ENCODE results near the gene SYNE2. TPM values are rescaled to one million over a fixed set of nuclear protein-coding genes. Genes with fewer than 3 reads are reported as not detected.
"Not testable (repeated sequence)": the region's sequence is repeated elsewhere in the genome, so short reads cannot be mapped to it uniquely, and the experiment has no call there.

The SYNE2 gene
- total RNA-seq, 2 experiments from 2014 or later: 150 to 212 TPM

GRCh38 chr14:64115401-64115800 lies 262.6 kb downstream of the SYNE2 start:
- Histone ChIP-seq H3K9me3 (ENCODE audit: low read length) (no peaks in the 10 kb centered on the region), H2AFZ (ENCODE audit: low read length) (no peak overlapping the region), H3K36me3 (ENCODE audit: insufficient read depth, low read length) (peaks cover 57% of the 10 kb centered on the region), H3K4me1 (ENCODE audit: insufficient read depth, low read length, poor library complexity, severe bottlenecking) (no peaks in the 10 kb centered on the region), H3K9me2 (ENCODE audit: insufficient read depth, low read length) (no peaks in the 10 kb centered on the region), H3K4me3 (ENCODE audit: low read depth, low read length, poor library complexity, severe bottlenecking) (no peak overlapping the region), H3K27ac (ENCODE audit: low read depth, low read length, poor library complexity, severe bottlenecking) (no peak overlapping the region), H4K20me1 (ENCODE audit: insufficient read depth, low read length) (no peaks in the 10 kb centered on the region), H3K79me2 (ENCODE audit: insufficient read depth, low read depth, low read length) (no peaks in the 10 kb centered on the region), H3K4me2 (ENCODE audit: low read length) (no peak overlapping the region)
- no TSS peak for BruUV-seq (replicated peaks)
- POLR2A ChIA-PET: interaction anchor here (0.5 to 0.7 kb wide), 3 partner anchors 16 to 106 kb away, joined by 3 to 5 read pairs (median 4); no protein-coding TSS in a partner anchor
- CTCF ChIA-PET (ENCODE audit: unreplicated experiment): no interaction called here
- DNase-seq (ENCODE audit: low spot score): no peak
- no peak for TF ChIP-seq CTCF (conservative IDR thresholded peaks at IDR 0.05; ENCODE audit: low read length)
- TF ChIP-seq EZH2phosphoT487 (IDR thresholded peaks at IDR 0.05; ENCODE audit: borderline replicate concordance, low read depth, low read length): no peak
- intact Hi-C loops (cut with micrococcal nuclease; ENCODE audit: unreplicated experiment): loop anchor here (10.0 kb wide), 1 partner anchor 321 kb away; no protein-coding TSS in a partner anchor

GRCh38 chr14:64117671-64118402 lies 265.0 kb downstream of the SYNE2 start:
- no peaks in the 10 kb centered on the region for H3K4me1 ChIP-seq (ENCODE audit: insufficient read depth, low read length, poor library complexity, severe bottlenecking)
- ChIA-PET POLR2A (no interaction called here), CTCF (ENCODE audit: unreplicated experiment) (no interaction called here)
- no peak overlapping the region for H3K4me3 ChIP-seq (ENCODE audit: low read depth, low read length, poor library complexity, severe bottlenecking)
- H3K9me2 ChIP-seq (ENCODE audit: insufficient read depth, low read length): no peaks in the 10 kb centered on the region
- TSS peak; percentile 38 for BruUV-seq (replicated peaks)
- no peak overlapping the region for H3K27ac ChIP-seq (ENCODE audit: low read depth, low read length, poor library complexity, severe bottlenecking)
- H4K20me1 ChIP-seq (ENCODE audit: insufficient read depth, low read length): no peaks in the 10 kb centered on the region
- no peak overlapping the region for H2AFZ ChIP-seq (ENCODE audit: low read length)
- no peak for TF ChIP-seq EZH2phosphoT487 (IDR thresholded peaks at IDR 0.05; ENCODE audit: borderline replicate concordance, low read depth, low read length)
- TF ChIP-seq CTCF (conservative IDR thresholded peaks at IDR 0.05; ENCODE audit: low read length): no peak
- DNase-seq (ENCODE audit: low spot score): no peak
- H3K36me3 ChIP-seq (ENCODE audit: insufficient read depth, low read length): peaks cover 71% of the 10 kb centered on the region
- H3K4me2 ChIP-seq (ENCODE audit: low read length): no peak overlapping the region
- intact Hi-C loops (cut with micrococcal nuclease; ENCODE audit: unreplicated experiment): loop anchor here (10.0 kb wide), 1 partner anchor 323 kb away; no protein-coding TSS in a partner anchor
- H3K79me2 ChIP-seq (ENCODE audit: insufficient read depth, low read depth, low read length): no peaks in the 10 kb centered on the region
- H3K9me3 ChIP-seq (ENCODE audit: low read length): no peaks in the 10 kb centered on the region

GRCh38 chr14:64118403-64118742 lies 265.6 kb downstream of the SYNE2 start:
- POLR2A ChIA-PET: not testable (repeated sequence)
- intact Hi-C loops (cut with micrococcal nuclease; ENCODE audit: unreplicated experiment): loop anchor here (10.0 kb wide), 1 partner anchor 324 kb away; no protein-coding TSS in a partner anchor

More at GRCh38 chr14:64118403-64118742, 265.6 kb downstream of the SYNE2 start:
- BruUV-seq (replicated peaks); DNase-seq (ENCODE audit: low spot score); H3K9me2 ChIP-seq (ENCODE audit: insufficient read depth, low read length); H3K9me3 ChIP-seq (ENCODE audit: low read length); H3K4me1 ChIP-seq (ENCODE audit: insufficient read depth, low read length, poor library complexity, severe bottlenecking); H3K79me2 ChIP-seq (ENCODE audit: insufficient read depth, low read depth, low read length); H3K27ac ChIP-seq (ENCODE audit: low read depth, low read length, poor library complexity, severe bottlenecking); H3K4me2 ChIP-seq (ENCODE audit: low read length); H4K20me1 ChIP-seq (ENCODE audit: insufficient read depth, low read length); H2AFZ ChIP-seq (ENCODE audit: low read length); H3K4me3 ChIP-seq (ENCODE audit: low read depth, low read length, poor library complexity, severe bottlenecking); CTCF ChIA-PET (ENCODE audit: unreplicated experiment): not testable (repeated sequence)
- peaks cover 71% of the 10 kb centered on the region for H3K36me3 ChIP-seq (ENCODE audit: insufficient read depth, low read length)
